Pons (tissue), 1 donor: Measurements from ENCODE around the gene DCAF5.
"Not testable (repeated sequence)": the region's sequence is repeated elsewhere in the genome, so short reads cannot be mapped to it uniquely, and the experiment has no call there.

ENCODE experiments used
- DNase-seq: peaks from one replicate; pipeline ENCODE4 v3.0.0-alpha.2; 2016; ENCODE audit warnings: low spot score

Gene DCAF5

DNA sequence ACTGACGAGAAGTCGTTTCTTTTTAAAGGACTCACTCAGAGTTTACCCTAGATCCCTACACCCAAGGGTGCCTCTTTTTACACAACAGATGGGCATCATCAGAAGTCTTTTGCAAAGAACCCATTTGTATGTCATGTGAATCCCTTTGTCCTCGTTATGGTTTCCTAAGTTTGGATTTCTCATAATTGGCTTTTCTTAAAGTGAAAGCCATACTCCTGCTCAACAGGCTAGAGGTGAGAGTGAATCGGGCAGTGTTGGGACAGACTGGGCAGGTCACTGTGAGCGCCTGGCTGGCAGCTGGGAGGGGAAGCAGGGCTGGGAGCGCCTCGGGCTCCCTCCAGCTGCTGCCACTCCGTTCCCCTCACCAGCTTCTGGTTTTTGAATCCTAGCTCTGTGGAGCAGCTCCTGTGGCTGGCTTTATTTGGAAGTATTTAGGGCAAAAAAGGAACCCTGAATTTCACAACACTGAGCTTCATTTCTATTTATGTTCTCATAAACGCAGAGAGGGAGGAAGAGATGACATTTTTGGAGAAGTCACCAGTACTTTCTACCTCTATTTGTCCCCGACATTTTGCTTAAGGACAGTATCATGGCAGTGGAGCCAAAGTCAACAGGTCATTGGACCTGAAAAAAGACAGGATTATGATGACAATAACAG is 110.0 kb downstream of the DCAF5 start:
- DNase-seq = peak; percentile 69

DNA sequence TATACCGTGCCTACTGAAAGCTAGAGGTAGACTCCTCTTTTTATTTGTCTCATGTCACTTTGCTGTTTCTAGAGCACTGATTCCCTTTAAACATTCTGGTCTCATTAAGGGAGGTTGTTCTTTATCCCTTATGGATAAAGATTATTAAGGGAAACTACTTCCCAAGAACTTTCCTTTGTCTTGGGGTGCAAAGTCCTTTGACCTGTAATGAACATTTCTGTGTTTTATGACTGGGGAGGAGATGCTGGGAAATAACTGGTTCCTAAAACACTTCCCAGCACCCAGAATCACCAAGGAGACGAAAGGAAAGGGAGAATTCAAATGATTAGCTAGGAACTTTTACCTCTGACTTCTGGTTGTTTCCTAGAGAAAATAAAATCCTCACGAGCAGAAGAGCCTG is 110.6 kb downstream of the DCAF5 start:
- DNase-seq = no peak

DNA sequence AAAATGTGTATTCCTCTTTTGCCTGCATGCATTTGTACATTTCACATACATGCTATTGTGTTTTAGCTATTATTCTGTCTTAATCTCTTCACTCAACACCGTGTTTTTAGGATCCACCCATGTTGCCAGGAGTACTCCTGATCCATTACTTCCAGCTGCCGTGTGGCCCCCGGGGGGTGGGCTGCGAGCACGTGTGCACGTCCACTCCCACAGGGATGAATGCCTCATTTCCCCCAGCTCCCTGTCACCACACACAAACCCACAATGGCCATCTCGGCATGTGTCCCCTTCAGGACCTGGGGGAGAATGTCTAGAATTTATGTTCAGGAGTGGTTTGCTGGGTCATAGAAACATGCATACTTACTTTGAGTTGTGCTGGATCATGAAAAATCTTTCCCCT is 111.1 kb downstream of the DCAF5 start:
- DNase-seq = no peak

DNA sequence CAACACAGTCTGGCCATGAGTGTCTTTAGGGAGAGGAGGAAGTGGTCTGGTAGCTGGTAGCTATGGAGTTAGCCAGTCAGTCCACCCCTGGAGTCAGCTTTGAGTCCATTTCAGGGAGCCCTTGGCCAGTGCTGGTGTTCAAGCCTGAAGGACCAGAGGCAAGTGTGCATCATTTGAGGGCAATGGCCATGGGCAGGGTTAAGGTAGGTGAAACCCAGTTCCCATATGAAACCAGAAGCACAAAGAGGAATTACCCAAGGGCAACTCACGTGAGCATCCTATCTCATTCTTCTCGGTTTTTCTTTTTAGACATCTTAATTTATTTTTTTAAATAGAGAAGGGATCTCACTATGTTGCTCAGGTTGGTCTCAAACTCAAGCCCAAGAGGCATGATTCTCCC is 112.6 kb downstream of the DCAF5 start:
- no peak for DNase-seq

DNA sequence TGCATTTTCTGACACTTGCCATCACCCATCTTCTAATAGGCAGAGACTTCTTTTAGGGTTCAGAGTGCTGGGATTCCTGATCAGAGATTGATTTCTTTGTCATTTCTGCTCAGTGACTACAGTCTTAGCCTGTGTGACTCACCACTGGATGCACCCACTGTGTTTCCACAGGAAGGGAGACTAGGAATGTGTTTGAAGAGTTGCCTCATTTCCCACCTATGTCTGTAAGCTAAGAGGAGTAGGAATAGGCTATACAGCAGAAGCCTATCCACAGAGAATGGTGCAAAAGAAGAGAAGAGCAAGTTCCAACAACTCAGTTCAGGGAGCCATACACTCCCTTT is 113.7 kb downstream of the DCAF5 start:
- no peak for DNase-seq

DNA sequence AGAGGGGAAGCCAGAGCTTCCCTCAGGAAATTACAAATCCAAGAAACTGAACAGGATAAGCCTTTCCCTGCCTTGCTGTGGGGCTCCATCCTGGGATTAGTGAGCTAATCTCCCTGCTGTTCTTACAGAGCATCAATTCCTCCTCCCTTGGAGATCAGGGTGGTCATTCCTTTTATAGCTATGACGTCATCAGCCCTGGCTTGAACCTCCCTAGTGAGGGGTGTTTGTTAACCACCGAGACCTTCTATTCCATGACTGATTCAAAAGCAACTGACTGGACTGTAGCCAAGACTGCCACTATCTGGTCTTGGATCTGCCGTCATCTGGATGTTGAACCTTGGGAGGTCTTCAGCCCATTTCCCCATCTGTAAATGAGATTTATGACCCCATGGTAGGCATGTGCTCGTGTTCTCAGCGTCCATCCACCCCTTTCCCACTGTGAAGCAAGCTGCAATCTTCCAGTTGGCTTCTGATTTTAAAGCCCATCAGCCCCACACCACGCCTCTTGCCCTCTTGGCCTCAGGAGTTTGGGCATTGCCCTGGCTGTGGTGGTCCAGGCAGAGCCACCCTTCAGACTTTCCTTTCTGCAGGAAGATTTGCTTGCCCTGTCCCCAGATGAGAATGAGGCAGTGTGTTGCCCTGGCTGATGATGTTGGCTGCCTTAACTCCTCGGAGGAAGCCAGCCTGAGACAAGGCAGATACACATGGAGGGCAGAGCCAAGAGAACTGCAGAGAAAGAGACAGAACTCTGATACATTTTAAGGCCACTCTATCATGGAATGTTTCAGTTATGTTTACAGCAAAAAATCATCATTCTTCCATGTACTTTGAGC is 114.2 kb downstream of the DCAF5 start:
- no peak for DNase-seq

DNA sequence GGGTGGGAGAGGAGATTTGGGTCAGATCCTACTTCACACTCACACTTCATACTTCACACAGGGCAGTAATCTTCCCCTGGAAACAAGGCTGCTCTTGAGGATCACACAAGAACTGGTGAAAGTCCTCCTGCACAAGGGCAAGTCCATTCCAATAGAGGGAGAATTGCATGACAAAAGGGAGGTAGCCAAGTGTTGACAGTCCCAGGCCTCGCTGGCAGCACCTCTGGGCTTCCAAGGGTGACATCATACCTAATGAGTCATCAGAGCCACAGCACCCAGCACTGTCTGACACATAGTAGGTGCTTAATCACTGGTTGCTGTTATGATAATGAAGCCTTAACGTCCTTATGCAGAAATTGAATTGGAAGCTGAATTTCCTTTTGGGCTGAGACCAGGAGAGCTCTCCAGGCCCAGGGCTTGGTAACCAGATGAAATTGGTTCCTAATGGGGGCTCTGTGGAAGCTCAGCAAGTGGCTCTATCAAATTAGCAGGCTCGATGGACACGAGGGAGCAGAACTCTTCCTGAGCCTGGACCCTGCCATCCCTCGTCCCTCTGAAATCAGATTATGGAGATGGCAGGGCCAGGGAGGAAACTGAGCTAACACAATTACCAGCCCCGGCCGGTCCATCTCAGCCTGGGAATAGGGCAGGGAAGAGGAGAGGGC is 115.0 kb downstream of the DCAF5 start:
- no peak for DNase-seq

DNA sequence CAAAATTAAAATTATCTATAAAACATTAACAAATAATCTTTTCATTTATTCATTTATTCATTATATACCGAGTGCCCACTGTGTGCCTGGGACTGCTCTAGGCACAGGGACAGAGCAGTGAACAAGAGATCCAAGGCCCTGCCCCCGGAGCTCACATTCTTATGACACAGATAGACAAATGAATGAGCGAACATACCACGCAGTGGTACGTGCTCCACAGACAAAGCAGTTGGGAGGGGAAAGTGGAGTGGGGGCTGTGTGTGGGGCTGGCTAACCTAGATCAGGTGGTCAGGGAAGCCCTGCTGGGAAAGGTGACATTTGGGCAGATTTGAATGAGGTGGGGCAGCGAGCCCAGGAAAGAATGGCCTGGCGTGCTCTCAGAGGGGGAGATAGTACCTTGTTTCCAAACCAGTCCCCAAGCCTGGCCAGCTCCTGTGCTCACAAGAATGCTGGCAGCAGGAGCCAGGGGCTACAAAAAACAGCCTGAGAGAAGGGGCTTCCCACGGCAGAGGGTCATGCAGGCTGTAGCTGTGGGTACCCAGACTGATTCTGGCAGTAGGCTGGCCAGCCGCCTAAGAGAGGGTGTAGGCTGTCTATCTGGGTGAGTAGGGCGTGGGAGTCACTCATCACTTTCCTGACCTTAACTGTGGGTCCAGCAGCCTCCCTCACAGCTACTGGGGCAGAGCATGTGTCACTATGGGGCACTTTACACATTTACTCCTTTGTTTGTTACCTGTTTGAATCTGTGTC is 116.0 kb downstream of the DCAF5 start:
- no peak for DNase-seq

DNA sequence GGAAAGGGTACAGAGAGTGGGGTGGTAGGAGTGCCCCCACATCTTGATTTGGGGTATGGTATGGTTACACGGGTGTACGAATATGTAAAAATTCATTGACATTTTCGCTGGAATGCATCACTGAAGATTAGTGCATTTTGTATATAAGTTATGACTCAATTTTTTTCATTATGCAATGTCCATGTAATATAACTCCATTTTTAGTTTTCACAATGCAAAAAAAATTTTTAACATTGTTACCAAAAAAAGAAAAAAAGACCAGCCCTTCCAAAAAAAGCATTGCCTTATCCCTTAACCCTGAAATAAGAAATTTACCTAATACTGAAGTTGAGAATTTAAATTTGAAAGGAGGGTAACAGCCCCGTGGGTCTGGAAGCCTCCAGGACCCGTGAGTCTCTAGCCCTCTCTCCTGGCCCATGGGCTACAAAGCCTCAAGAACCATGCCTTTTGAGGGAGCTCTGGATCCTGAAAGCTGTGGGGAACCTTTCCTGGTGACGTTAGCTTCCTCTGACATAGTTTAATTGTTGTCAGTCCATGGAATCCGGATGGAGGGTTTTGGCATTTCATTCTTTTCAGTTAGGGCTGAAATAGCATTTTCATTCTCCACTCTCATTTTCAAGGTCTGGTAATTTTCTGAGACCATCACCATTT is 118.2 kb downstream of the DCAF5 start:
- DNase-seq = no peak

DNA sequence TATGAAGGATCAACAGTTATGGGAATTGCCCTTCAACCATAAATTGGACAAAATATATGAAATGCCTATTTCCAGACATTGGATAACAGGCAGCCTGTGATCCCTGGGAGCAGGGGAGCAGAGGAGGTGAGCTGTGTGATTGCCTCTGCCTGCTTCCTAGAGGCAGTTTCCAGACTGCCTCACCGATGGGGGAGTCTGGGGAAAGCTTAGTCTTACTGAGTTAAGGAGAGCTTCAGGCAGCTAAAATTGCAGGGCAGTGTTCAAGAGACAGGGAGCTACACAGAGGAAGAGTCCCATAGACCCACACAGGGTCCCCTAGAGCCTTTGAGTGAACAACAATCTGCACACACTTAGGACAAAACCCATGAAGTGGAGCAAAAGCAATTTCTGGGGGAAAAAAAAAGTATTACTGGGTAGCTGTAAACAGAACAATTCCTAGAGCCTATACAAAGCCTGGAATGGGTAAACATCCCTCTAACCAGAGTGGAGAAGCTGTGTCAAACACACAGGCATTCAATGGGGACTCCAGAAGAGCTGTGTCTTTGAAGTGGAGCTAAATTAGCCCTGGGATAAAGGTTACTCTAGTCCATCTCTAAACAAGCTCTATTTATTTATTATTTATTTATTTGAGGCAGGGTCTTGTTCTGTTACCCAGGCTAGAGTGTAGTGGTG is 125.5 kb downstream of the DCAF5 start:
- no peak for DNase-seq

DNA sequence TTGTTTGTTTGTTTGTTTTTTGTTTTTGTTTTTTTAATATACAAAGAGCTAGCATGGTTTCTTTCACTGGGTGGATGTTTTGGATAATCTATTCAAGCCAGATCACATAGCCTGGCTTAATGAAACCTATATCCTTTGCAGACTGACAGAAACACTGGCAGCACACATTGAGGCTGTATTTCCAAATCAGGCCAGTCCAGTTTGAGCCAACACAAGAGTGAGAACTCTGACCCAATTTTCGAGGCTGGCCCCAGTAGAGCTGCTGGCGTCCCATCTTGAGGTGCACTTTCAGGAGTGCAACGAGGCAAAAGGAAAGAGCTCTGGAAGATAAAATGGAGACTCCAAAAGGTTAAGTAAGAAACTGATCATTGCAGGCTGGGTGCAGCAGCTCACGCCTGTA is 129.9 kb downstream of the DCAF5 start:
- no peak for DNase-seq

DNA sequence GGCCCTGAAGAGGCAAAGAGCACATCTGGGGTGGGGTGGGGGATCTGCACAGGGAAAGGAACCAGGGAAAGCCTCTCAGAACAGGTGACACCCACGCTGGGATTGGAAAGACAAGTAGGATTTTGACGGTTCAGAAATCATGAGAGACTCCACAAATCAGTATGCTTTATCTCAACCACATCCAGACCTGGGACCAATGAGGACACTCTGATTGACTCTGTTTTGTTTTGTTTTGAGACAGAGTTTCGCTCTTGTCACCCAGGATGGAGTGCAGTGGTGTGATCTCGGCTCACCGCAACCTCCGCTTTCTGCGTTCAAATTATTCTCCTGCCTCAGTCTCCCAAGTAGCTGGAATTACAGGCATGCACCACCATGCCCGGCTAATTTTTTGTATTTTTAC is 130.8 kb downstream of the DCAF5 start:
- DNase-seq = not testable (repeated sequence)

DNA sequence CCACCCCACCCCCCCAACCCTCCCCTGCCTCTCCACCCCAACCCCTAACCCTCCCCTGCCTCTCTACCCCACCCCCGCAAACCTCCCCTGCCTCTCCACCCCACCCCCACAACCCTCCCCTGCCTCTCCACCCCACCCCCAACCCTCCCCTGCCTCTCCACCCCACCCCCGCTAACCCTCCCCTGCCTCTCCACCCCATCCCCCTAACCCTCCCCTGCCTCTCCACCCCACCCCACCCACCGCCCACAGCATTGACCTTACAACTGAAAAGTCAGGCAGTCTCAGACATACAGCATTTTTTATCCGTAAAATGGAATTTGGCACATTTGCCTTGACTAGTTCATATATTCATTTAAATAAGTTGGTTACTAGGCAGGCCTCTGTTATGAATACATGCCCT is 135.2 kb downstream of the DCAF5 start:
- DNase-seq = no peak

DNA sequence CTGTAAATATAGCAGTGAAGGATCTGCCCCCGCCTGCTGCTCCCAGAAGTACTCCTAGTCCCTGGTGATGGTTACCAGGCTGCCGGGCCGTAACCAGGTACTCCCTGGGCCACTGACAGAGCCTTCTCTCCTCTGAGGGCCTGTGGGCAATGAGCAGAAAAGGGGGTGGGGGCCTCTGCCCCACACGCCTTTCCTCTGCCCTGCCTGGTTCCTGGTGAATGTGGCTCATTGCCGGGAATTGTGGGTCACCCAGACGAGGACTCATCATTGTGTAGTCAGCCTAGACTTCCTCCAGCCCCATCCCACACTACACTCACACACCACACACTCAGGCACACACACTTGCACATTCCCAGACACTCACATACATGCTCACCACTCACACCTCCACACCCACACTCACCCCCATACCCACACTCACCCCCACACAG is 138.1 kb downstream of the DCAF5 start:
- no peak for DNase-seq

DNA sequence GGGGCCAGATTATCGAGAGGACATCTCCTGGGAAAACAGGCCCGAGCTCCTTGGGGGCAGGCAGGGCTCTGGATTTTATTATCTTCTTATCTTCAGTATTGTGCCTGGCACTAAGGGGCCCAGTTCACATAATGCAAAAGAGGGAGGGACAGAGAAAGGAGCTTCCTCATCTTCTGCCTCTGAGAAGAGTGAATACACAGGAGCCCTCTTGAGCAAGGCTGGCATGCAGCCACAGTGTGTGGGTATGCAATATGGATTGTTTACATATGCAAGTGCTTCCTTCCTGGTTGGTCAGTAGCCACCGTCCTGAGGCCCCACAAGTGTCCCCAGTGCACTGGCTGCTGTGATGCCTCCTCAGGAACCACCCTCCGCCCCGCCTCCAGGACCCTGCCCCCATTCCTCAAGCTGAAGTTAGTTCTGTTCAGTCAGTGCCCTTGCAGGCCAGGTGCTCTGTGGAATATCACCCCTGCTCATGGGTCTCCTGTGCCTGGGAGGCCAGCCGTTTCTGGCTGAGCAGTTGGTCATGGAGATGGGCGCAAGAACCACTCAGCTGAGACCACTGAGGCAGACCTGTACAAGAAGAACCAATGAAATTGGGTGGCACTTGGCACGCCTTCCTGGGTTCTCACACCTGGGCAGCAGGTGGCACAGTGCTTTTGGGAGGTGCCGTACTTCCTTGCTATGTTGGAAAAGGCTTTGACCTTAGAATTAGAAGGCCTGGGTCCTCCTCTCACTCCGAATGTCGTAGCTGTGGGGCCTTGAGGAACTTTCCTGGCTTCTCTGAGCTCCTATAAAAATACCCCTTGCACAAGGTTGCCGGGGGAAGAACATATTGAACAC is 138.8 kb downstream of the DCAF5 start:
- DNase-seq = no peak

DNA sequence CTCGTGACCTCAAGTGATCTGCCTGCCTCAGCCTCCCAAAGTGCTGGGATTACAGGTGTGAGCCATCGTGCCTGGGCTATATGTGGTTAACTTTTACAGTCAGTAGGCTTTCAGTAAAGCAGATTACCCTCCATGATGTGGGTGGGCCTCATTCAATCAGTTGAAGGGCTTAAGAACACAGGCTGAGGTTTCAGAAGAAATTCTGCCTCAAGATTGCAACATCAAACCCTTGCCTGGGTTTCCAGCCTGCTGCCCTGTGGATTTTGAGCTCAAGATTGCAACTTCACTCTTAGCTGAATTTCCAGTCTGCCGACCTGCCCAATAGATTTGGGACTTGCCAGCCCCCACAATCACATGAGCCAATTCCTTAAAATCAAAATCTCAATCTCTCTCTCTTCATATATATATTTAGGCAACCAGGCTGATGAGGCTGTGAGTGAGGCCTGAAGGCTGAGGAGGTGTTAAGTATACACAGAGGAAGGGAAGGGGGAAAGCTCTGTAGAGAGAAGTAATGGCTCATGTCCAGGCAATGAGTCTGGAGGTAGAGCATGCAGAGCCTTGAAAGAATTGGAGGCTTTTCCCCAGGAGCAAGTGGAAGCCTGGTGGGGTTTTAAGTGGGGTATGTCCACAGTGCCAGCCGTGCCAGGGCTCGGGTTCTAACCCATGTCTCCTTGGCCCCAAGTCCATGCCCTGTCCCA is 140.5 kb downstream of the DCAF5 start:
- DNase-seq = no peak

DNA sequence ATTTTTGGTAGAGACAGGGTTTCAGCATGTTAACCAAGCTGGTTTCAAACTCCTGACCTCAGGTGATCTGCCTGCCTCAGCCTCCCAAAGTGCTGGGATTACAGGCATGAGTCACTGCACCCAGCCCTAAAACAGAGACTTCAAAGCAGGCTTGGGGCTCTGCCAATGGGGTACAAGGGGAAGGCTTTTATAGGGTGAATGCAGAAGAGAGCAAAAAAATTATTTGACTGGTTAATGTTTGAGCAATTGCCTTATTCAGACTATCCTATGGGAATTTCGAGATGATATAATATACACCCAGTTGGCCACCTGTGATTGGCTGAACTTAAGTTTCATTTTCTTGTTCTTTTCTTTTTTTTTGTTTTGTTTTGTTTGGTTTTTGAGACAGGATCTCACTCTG is 142.3 kb downstream of the DCAF5 start:
- no peak for DNase-seq

DNA sequence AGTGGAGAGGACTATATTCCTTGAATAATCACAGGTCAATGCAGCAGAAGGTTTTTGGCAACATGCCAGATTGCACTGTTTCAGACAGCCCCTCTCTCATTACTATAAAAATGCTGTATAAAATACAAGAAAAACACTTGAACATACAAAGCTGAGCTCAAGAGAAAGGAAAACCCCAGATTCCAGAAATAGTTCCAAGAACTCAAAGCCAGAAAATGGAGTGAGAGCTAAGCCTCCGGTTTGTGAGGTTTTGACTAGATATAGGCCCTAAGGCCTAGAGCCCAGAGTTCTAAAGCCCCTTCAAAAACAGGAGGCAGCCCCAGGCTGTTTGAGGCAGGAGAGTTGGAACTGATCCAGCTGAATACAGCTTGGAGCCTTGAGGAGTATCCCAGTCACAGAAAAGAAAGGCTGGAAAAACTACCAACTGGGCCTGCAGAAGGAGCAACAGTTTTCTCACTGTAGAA is 144.5 kb downstream of the DCAF5 start:
- DNase-seq = no peak

DNA sequence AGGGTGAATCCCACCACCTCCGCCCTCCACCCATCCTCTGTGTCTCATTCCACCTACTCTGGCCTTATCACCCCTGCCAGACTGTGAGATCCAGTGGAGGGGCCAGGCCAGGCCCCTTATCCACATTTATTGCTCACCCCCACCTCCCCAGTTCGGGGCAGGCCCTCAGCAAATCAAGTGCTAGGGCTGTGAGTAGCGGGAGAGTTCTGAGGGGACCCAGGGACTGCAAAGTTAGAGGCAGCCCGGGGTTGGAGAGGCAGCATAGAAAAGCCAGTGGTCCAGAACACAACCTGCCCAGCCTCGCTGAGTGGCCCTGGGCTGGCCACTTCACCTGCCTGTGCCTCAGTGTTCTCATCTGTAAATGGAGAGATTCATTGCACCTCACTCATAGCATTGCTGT is 146.6 kb downstream of the DCAF5 start:
- DNase-seq = no peak
